NCI-H524 (cell line): ENCODE measurements around the gene COL6A1.
A peak's percentile ranks its signal among the peaks of the same experiment; 100 is the strongest.

ENCODE experiments used
- DNase-seq, 2 experiments: peaks; one replicate each; lab custom pipeline; 2025; lab: John Stamatoyannopoulos, UW

Gene COL6A1

GRCh38 chr21:45982092-45982757 lies 655 bp downstream of the COL6A1 start:
- DNase-seq, result peak in 1 of 2 experiments; percentile 26

DNA sequence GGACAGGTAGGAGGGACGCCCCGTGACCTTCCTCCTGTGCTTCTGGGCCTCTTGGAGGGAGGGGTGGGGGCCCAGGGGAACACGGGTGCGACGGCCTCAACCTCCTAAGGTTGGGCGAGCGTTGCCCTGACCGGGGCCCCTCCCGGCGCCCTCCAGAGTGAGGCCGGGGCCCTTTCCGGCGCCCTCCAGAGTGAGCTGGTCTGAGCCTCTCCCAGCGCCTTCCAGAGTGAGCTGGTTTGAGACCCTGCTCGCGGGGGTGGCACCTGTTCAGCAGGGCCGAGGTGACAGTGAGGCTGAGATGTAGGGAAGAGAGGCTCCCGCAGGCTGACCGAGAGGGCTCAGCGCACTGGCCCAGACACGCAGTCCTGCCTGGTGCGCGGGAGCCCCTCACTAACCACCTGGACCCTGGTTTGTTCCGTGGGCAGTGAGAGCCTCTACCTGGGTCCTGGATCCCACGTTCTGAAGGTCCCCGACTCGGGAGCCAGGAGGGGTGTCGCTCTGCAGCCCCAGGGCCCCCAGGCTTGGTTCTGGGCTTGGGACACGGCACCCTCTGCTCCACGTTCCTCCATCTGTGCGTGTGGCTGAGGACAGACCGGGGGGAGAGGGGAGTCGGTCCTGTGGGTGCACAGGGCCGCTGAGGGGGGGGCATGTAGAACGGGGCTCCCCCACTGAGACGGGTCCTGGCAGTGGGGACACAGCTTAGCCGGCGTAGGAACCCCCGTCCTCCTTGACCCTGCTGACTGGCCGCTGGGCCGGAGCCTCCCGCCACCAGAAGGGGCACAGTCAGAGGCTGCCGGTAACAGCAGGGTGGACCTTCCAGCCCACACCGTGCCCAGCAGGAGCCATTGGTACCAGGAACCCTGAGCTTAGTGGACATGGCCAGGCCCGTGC lies 1.4 kb downstream of the COL6A1 start:
- no peak for DNase-seq

- no peak for DNase-seq
Observed at GRCh38 chr21:45983649-45983965, 2.0 kb downstream of the COL6A1 start.

DNA sequence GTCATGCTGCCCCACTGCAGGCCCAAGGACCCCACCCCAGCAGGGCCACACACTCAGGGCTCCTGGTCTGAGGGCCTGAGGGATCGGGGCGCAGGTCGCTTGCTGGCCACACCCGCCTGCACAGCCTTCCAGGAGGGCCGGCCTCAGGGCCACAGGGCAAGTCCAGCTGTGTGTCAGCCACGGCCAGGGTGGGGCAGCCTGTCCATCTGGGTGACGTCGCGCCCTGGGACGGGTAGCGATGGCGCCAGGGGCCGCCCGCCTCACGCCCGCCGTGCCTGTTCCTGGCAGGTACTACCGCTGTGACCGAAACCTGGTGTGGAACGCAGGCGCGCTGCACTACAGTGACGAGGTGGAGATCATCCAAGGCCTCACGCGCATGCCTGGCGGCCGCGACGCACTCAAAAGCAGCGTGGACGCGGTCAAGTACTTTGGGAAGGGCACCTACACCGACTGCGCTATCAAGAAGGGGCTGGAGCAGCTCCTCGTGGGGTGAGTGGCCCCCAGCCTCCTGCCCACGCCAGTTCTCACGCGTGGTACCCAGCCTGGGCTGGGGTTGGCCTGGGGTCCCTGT lies 2.5 kb downstream of the COL6A1 start:
- peak in 1 of 2 experiments; percentile 38 for DNase-seq

- DNase-seq, result no peak
Observed at GRCh38 chr21:45984584-45985095, 3.1 kb downstream of the COL6A1 start.

GRCh38 chr21:45985471-45986315 lies 4.1 kb downstream of the COL6A1 start:
- DNase-seq, result no peak

- no peak for DNase-seq
Observed at GRCh38 chr21:45986316-45987051, 4.9 kb downstream of the COL6A1 start.

GRCh38 chr21:45987121-45987711 lies 5.6 kb downstream of the COL6A1 start:
- no peak for DNase-seq

- no peak for DNase-seq
Observed at GRCh38 chr21:45988366-45989347, 7.1 kb downstream of the COL6A1 start.

DNA sequence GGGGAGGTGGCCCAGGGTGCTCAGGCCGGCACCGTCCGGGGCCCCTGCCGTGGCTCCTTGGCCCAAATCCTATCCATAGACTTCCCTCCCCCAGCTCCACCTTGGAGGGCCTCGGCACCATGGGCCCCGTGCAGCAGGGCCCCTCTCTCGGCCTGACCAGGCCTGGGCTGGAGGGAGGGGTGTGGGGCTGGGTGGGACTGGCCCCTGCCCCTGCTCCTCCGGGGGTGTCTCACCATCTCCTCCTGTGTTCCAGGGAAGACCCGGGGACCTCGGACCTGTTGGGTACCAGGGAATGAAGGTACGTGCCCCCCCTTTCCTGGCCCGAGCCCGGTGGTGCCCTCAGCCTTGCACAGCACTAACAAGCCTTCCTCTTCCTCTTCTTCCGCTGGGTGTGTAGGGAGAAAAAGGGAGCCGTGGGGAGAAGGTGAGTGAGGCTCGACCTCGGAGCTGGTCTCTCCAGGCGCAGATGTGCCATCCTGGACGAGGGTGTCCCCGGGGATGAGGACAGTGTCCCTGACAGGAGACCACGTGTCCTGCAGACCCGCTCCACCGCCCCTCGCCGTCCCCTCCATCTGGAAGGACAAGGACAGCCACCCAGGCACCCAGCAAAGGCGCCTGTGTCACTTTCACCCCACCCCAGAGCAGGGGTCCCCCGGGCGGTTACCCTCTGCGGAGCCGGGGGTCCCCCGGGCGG lies 7.9 kb downstream of the COL6A1 start:
- DNase-seq, result no peak

- no peak for DNase-seq
Observed at GRCh38 chr21:45990049-45990711, 8.6 kb downstream of the COL6A1 start.

- no peak for DNase-seq
Observed at GRCh38 chr21:45990741-45991605, 9.4 kb downstream of the COL6A1 start.

GRCh38 chr21:45991606-45992300 lies 10.2 kb downstream of the COL6A1 start:
- DNase-seq, result no peak

- no peak for DNase-seq
Observed at GRCh38 chr21:45992301-45993209, 11.0 kb downstream of the COL6A1 start.

GRCh38 chr21:45993210-45994085 lies 11.9 kb downstream of the COL6A1 start:
- no peak for DNase-seq
